HG03039 (cell line): ENCODE results near the gene TRIM34.
A peak's percentile ranks its signal among the peaks of the same experiment; 100 is the strongest.
"Not testable (repeated sequence)": the region's sequence is repeated elsewhere in the genome, so short reads cannot be mapped to it uniquely, and the experiment has no call there.

ENCODE experiments used
- ATAC-seq: cut with Tn5 transposase; IDR thresholded peaks from one replicate; pipeline ENCODE4 v1.9.1; 2021; ENCODE audit warnings: mild to moderate bottlenecking, moderate library complexity; ENCODE audit not compliant: unreplicated experiment

Gene TRIM34

GRCh38 chr11:5683620-5684019 lies 58.8 kb downstream of the TRIM34 start:
- not testable (repeated sequence) for ATAC-seq

- ATAC-seq = peak; percentile 9
Measured at GRCh38 chr11:5684036-5684645, 59.3 kb downstream of the TRIM34 start.

DNA sequence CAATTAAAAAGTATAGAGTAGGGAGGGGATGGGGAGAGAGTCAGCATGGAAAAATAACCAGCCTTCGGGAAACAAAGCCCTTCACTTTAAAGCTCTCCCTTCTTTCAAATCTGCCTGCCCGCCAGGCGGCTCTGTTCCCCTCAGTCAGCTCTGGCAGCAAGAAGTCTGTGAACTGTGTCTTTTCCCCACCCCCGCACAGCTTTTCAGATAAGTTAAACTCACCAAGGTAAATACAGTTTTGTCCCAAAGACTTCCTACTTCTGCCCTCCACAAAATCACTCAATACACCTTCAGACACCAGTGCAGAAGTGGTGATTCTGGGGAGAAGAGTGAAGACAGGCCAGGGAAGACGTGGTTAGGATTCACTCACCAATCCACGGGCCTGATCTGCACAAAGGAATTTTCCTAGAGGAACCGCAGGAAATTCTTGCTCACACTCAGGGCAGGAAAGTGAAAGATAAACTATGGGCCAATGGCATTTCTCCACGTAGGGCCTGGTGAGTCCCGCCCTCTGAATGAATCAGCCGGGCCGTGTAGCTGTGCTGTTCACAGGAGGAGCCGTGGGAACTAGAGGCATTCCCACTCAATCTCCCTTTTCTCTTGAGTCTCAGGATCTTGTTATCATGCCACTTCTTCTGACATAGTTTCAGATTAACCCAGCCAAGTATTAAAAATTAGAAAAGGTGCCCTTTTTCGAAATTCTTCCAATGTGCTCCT lies 60.0 kb downstream of the TRIM34 start, which contains the start of gene TRIM5:
Gene TRIM5, minus strand, starts transcription at position 429 of the 717 bp plus-strand sequence. CDS start 4,897 bp downstream, outside the sequence.
- peak; percentile 75 for ATAC-seq

DNA sequence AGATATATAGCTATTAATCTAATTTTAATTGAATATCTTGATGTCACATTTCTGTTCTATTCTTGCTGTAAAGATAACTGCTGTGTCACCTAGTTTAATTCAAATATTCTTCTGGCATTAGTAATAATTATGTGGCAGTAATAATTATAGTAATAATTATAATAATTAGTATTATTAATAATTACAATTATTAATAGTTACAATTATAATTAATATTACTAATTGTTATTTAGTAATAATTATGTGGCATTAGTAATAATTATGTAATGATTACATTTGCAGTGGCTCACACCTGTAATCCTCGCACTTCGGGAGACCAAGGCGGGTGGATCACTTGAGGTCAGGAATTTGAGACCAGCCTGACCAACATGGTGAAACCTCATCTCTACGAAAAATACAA lies 61.6 kb downstream of the TRIM34 start:
- no peak for ATAC-seq

GRCh38 chr11:5688482-5688881 lies 63.7 kb downstream of the TRIM34 start:
- no peak for ATAC-seq

DNA sequence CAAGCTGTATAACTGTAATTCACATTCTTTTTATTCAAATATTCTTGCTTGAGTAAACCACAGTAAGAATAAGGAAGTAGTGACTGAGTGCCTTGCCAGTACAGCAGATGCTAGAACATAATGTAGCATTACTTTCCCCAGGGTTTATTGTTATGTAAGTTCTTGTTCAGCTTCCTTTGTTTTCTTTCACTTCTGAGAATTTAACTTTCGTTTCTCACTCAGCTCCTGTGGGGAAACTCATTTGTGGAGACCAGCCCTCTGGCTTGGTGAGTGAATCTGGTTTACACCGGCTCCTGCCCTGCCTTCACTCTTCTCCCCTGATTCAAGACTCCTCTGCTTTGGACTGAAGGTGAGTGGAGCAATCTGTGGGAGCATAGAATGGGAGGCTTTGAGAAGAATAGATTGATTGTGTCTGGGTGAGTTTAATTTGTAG lies 64.8 kb downstream of the TRIM34 start, which contains the start of gene TRIM22:
Gene TRIM22, plus strand, starts transcription at position 240 of the 433 bp plus-strand sequence. CDS start 6,443 bp downstream, outside the sequence.
- ATAC-seq = peak; percentile 64

- ATAC-seq = no peak
Measured at GRCh38 chr11:5690216-5690615, 65.4 kb downstream of the TRIM34 start.

- no peak for ATAC-seq
Measured at GRCh38 chr11:5690736-5691135, 65.9 kb downstream of the TRIM34 start.

DNA sequence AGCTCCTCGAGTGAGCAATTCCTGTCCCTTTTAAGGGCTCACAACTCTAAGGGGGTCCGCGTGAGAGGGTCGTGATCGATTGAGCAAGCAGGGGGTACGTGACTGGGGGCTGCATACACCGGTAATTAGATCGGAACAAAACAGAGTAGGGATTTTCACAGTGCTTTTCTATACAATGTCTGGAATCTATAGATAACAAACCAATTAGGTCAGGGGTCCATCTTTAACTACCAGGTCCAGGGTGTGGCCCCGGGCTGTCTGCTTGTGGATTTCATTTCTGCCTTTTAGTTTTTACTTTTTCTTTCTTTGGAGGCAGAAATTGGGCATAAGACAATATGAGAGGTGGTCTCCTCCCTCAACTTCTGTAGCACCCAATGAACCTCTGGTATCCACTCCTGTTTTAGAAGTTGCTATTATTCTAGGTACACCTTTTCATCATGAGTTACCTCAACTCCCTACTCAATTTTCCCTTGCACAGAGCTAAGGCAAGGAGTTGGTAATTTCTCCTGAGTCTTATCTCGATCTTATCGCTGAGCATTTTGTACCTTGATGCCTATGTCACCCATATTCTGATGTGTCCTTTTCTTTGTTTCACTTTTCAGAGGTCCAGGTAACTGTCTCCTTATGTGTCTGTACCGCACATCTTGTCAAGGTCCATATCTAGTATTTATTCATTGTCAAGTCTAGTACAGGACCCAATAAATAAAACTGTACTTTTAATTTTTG lies 66.6 kb downstream of the TRIM34 start:
- ATAC-seq = not testable (repeated sequence)

DNA sequence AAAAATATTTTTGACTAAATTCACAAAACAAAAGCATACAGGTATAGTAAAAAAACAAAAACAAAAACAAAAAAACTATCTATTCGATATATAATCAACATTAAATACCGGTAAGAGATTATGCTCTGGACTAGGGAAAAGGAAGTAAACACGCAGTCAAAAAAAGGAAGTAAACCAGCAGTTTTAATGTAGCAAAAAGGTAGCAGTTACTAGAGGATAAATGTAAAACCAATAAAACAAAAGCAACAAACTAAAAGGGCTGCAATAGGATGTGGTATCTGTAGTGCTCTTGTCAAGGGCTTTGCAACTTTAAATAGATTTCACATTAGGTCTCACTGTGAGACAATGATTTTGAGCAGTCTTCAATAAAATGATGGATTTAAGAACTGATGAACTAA lies 67.2 kb downstream of the TRIM34 start:
- ATAC-seq = no peak
